ENCODE results near the gene NSFL1C.

- TF ChIP-seq CTCF (IDR thresholded peaks at IDR 0.05) (no peak), POLR2AphosphoS5 (IDR thresholded peaks at IDR 0.05) (no peak), POLR2A (IDR thresholded peaks at IDR 0.05) (no peak), EP300 (IDR thresholded peaks at IDR 0.05; ENCODE audit: low read depth) (no peak)
These were observed 6.9 kb upstream of the NSFL1C start for GRCh38 chr20:1473246-1474220.
